LNCaP clone FGC (cell line): Measurements from ENCODE around the gene RASGRP3.

Source experiments
- DNase-seq: peaks from one replicate; pipeline ENCODE4 v3.0.0-alpha.2; 2011; ENCODE audit warnings: low read depth
- H3K4me3 ChIP-seq: 2 replicates; pipeline ENCODE4 v1.5.1; 2011; ENCODE audit warnings: mild to moderate bottlenecking, low read depth, low read length, control low read depth
- CTCF ChIP-seq: IDR thresholded peaks from 2 replicates; pipeline ENCODE4 v1.5.1; 2012; ENCODE audit warnings: mild to moderate bottlenecking; ENCODE audit not compliant: control insufficient read depth, insufficient read depth; ENCODE audit errors: extremely low read depth

Gene RASGRP3

GRCh38 chr2:33475224-33476130 is 972 bp upstream of the RASGRP3 start:
- TF ChIP-seq CTCF, result peak; percentile 82
- peak overlapping the region; percentile 55 for H3K4me3 ChIP-seq
- peak; percentile 31 for DNase-seq

GRCh38 chr2:33476793-33477190 is 343 bp downstream of the RASGRP3 start:
- no peak for DNase-seq
- H3K4me3 ChIP-seq, result peak overlapping the region; percentile 55
- no peak for TF ChIP-seq CTCF

GRCh38 chr2:33477473-33478468 is 1.3 kb downstream of the RASGRP3 start:
- no peak overlapping the region for H3K4me3 ChIP-seq
- no peak for TF ChIP-seq CTCF
- DNase-seq, result no peak

GRCh38 chr2:33478968-33479731 is 2.7 kb downstream of the RASGRP3 start:
- no peak for TF ChIP-seq CTCF
- H3K4me3 ChIP-seq, result no peak overlapping the region
- DNase-seq, result no peak

GRCh38 chr2:33482518-33482917 is 6.1 kb downstream of the RASGRP3 start:
- no peak overlapping the region for H3K4me3 ChIP-seq
- TF ChIP-seq CTCF, result no peak

GRCh38 chr2:33484042-33484621 is 7.7 kb downstream of the RASGRP3 start:
- H3K4me3 ChIP-seq, result no peak overlapping the region
- no peak for TF ChIP-seq CTCF
- DNase-seq, result no peak

More at GRCh38 chr2:33482518-33482917, 6.1 kb downstream of the RASGRP3 start:
- no peak for DNase-seq
